CD4-positive, CD25-positive, alpha-beta regulatory T cell (primary cell): ENCODE data around the gene DMXL1. TPM values are rescaled to one million over a fixed set of nuclear protein-coding genes. Genes with fewer than 3 reads are reported as not detected.
"Not testable (repeated sequence)": the region's sequence is repeated elsewhere in the genome, so short reads cannot be mapped to it uniquely, and the experiment has no call there.

ENCODE experiments used
- ATAC-seq, 2 donors: fragments of 150-1000 bp; cut with Tn5 transposase; one replicate each; pipeline ENCODE4 v1.10.0; 2021; ENCODE audit warnings: low read depth in 2 of 2, moderate number of reproducible peaks in 2 of 2, moderate library complexity in 1 of 2
- DNase-seq, 3 donors: peaks; one replicate each; pipeline versions ENCODE4 v3.0.0 to v3.0.0-alpha.2; 2012 to 2022; ENCODE audit warnings: mixed read lengths in 1 of 3
- H3K27ac ChIP-seq: one replicate; pipeline ENCODE4 v1.7.0; 2013; ENCODE audit warnings: mild to moderate bottlenecking, low read length; ENCODE audit not compliant: insufficient read depth, poor library complexity, severe bottlenecking
- H3K27me3 ChIP-seq: one replicate; pipeline ENCODE4 v1.7.0; 2013; ENCODE audit warnings: low read length; ENCODE audit not compliant: control insufficient read depth, insufficient read depth
- H3K36me3 ChIP-seq: one replicate; pipeline ENCODE4 v1.7.0; 2013; ENCODE audit warnings: mild to moderate bottlenecking, low read length, moderate library complexity; ENCODE audit not compliant: control insufficient read depth, insufficient read depth
- H3K4me1 ChIP-seq: 2 replicates; pipeline ENCODE4 v1.7.0; 2013; ENCODE audit warnings: mild to moderate bottlenecking, low read length; ENCODE audit not compliant: insufficient read depth, control insufficient read depth, poor library complexity, severe bottlenecking
- H3K4me3 ChIP-seq: one replicate; pipeline ENCODE4 v1.7.0; 2013; ENCODE audit warnings: low read depth, mild to moderate bottlenecking, low read length, moderate library complexity
- H3K9me3 ChIP-seq, 2 experiments: 1 replicate in 1 of 2; 2 replicates in 1 of 2; pipeline ENCODE4 v1.7.0; 2013; ENCODE audit warnings: low read length in 2 of 2, mild to moderate bottlenecking in 1 of 2, moderate library complexity in 1 of 2; ENCODE audit not compliant: control insufficient read depth in 2 of 2
- H3K27ac Mint-ChIP-seq, 3 donors: one replicate each; pipeline ENCODE4 v1.8.0; 2020 to 2022; ENCODE audit warnings: mild to moderate bottlenecking in 3 of 3, mixed read lengths in 3 of 3, moderate library complexity in 2 of 3
- H3K27me3 Mint-ChIP-seq: one replicate; pipeline ENCODE4 v1.8.0; 2022; ENCODE audit warnings: mild to moderate bottlenecking, mixed read lengths
- H3K36me3 Mint-ChIP-seq: one replicate; pipeline ENCODE4 v1.8.0; 2020; ENCODE audit warnings: mixed read lengths
- H3K4me1 Mint-ChIP-seq, 4 donors: one replicate each; pipeline ENCODE4 v1.8.0; 2020 to 2022; ENCODE audit warnings: mixed read lengths in 4 of 4, mild to moderate bottlenecking in 1 of 4
- H3K4me3 Mint-ChIP-seq, 4 donors: one replicate each; pipeline ENCODE4 v1.8.0; 2020 to 2022; ENCODE audit warnings: mild to moderate bottlenecking in 4 of 4, mixed read lengths in 4 of 4, moderate library complexity in 3 of 4
- H3K9me3 Mint-ChIP-seq, 7 donors: one replicate each; pipeline ENCODE4 v1.8.0; 2020 to 2022; ENCODE audit warnings: mixed read lengths in 7 of 7, mild to moderate bottlenecking in 3 of 7, moderate library complexity in 2 of 7
- polyA plus RNA-seq, 4 donors: library from polyadenylated mRNA; unstranded; fragments of 300-500 nt; fragmentation: Illumina TruSeq; gene quantifications; one replicate each; pipeline ENCODE4 v1.2.3, GENCODE V29; 2021
- total RNA-seq: library from RNA; stranded (reverse); gene quantifications from one replicate; pipeline ENCODE4 v1.2.3, GENCODE V29; 2022

The DMXL1 gene
- total and polyA plus RNA-seq, 5 donors from 2014 or later, result 9.6 to 39.0 (median 11.4) TPM

DNA sequence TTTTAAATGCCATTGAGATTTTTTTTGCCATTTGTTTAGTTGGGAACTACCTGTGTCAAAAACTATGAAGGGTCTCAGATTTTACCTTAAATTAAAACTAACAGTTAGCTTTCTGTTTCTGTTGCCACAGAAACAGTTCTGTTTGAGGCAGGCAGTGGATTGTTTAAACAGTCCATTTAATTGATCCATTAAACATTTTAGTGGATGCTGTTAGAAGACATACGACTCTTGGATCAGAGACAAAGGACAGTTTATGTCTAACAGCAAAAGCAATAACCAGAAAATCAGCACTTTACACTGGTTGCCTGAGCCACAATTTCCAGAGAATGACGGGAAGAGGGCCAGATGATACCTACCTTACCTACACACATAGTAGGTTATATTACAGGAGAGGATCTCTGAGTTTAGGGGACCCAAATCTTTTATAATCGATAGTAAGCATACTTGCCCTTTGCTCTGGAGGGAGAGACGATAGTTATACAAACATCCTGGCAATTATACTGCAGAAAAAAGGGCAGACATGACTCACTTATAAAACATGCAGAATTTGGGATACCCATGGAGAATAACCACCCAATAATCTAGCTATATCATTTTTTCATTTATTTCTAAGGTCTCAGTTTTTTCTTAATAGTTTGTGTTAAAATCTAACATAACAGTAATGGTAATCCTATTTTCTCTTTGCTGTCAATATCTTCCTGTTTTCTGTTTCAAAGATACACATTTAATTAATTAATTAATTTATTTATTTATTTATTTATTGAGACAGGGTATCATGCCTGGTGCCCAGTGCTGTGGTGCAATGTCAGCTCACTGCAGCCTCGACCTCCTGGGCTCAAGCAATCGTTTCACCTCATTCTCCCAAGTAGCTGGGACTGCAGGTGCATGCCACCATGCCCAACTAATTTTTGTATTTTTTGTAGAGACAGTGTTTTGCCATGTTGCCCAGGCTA is 148.2 kb downstream of the DMXL1 start:
- peaks cover 15% of the 10 kb centered on the region for H3K36me3 ChIP-seq
- Mint-ChIP-seq H3K27ac (peak overlapping the region in 1 of 3 donors; percentile 40), H3K36me3 (peaks cover 29% of the 10 kb centered on the region), H3K27me3 (no peaks in the 10 kb centered on the region), H3K4me1 (peaks cover 0 to 2% (median 0%) of the 10 kb centered on the region in 4 donors), H3K9me3 (no peaks in the 10 kb centered on the region), H3K4me3 (no peak overlapping the region)
- H3K4me3 ChIP-seq, result no peak overlapping the region
- no peak for ATAC-seq
- no peaks in the 10 kb centered on the region for H3K27me3 ChIP-seq
- H3K4me1 ChIP-seq, result no peaks in the 10 kb centered on the region
- H3K9me3 ChIP-seq, result no peaks in the 10 kb centered on the region
- H3K27ac ChIP-seq, result no peak overlapping the region
- DNase-seq, result no peak

DNA sequence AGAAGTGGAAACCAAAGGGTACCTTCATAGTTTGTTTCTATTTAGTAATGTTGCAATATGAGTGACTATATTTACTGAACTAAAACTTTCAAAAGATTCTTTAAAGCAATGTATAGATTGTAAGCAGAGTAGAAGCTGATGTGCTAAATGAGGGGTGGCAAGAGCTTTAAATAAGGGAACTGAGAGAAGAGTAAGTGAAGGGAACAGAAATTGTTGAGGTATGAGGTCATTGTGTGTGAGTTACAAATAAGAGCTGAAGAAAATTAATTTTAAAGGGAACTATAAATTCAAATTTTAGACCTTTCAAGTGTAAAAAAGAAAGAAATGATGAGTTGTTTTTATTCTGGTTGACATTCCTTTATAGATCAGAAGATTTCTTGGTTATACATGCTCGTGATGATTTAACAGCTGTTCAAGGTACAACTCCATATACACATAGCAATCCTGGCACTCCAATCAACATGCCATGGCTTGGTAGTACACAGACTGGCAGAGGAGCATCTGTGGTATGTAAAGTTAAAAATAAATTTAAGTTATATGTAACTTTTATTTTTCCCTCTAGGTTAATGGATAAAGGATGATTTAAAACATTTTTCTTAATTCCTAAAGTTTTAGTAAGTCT is 149.8 kb downstream of the DMXL1 start:
- Mint-ChIP-seq H3K27me3 (no peaks in the 10 kb centered on the region), H3K4me3 (no peak overlapping the region), H3K9me3 (no peaks in the 10 kb centered on the region), H3K36me3 (peaks cover 28% of the 10 kb centered on the region), H3K27ac (peak overlapping the region in 1 of 3 donors; percentile 1), H3K4me1 (peaks cover 0 to 2% (median 0%) of the 10 kb centered on the region in 4 donors)
- DNase-seq (no peak), ATAC-seq (no peak)
- peaks cover 15% of the 10 kb centered on the region for H3K36me3 ChIP-seq
- H3K4me3 ChIP-seq, result no peak overlapping the region
- H3K9me3 ChIP-seq, result no peaks in the 10 kb centered on the region
- H3K4me1 ChIP-seq, result no peaks in the 10 kb centered on the region
- H3K27me3 ChIP-seq, result no peaks in the 10 kb centered on the region
- H3K27ac ChIP-seq, result no peak overlapping the region

- no peak for DNase-seq
- Mint-ChIP-seq H3K27ac (no peak overlapping the region), H3K4me1 (peaks cover 0 to 2% (median 0%) of the 10 kb centered on the region in 4 donors), H3K36me3 (peaks cover 32% of the 10 kb centered on the region), H3K27me3 (no peaks in the 10 kb centered on the region), H3K4me3 (no peak overlapping the region), H3K9me3 (no peaks in the 10 kb centered on the region)
- ATAC-seq, result no peak
- Histone ChIP-seq H3K4me3 (no peak overlapping the region), H3K27me3 (no peaks in the 10 kb centered on the region), H3K9me3 (no peaks in the 10 kb centered on the region), H3K4me1 (no peaks in the 10 kb centered on the region), H3K27ac (no peak overlapping the region), H3K36me3 (peaks cover 19% of the 10 kb centered on the region)
Measured at GRCh38 chr5:119221330-119221729, 150.4 kb downstream of the DMXL1 start.

DNA sequence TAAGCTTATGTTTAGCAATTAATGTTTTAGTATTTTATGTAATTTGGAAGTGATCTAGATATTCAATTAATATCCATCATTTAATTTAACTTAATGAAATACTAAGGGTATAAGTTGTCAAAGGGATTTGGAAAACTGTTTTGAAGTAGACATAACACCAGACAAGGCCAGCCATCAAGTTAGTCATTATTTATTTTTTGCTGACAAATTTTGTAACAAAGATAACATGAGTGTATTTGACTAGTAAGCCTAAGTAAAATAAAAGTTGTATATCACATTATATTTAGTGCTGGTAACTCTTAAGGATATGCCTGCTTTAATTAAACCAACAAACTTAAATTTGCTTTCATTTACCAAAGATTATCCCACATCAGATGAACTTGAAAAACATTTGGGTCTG is 159.1 kb downstream of the DMXL1 start:
- ATAC-seq, result no peak
- Histone ChIP-seq H3K4me1 (no peaks in the 10 kb centered on the region), H3K9me3 (no peaks in the 10 kb centered on the region), H3K27ac (no peak overlapping the region), H3K4me3 (no peak overlapping the region), H3K27me3 (no peaks in the 10 kb centered on the region), H3K36me3 (peaks cover 15% of the 10 kb centered on the region)
- no peak for DNase-seq
- Mint-ChIP-seq H3K9me3 (peaks cover 0 to 2% (median 0%) of the 10 kb centered on the region in 7 donors), H3K36me3 (peaks cover 21% of the 10 kb centered on the region), H3K27me3 (no peaks in the 10 kb centered on the region), H3K27ac (no peak overlapping the region), H3K4me1 (peaks cover 6 to 19% (median 10%) of the 10 kb centered on the region in 4 donors), H3K4me3 (no peak overlapping the region)

GRCh38 chr5:119238265-119239118 is 167.6 kb downstream of the DMXL1 start:
- Mint-ChIP-seq H3K4me1 (peaks cover 14 to 38% (median 19%) of the 10 kb centered on the region in 4 donors), H3K27ac (peak overlapping the region in 2 of 3 donors; percentile 42 to 55), H3K27me3 (no peaks in the 10 kb centered on the region), H3K9me3 (peaks cover 0 to 2% (median 0%) of the 10 kb centered on the region in 7 donors), H3K36me3 (peaks cover 29% of the 10 kb centered on the region), H3K4me3 (peak overlapping the region in 2 of 4 donors; percentile 29 to 57)
- Histone ChIP-seq H3K4me3 (no peak overlapping the region), H3K36me3 (peaks cover 10% of the 10 kb centered on the region), H3K27ac (no peak overlapping the region), H3K27me3 (no peaks in the 10 kb centered on the region), H3K4me1 (no peaks in the 10 kb centered on the region), H3K9me3 (no peaks in the 10 kb centered on the region)
- ATAC-seq (no peak), DNase-seq (no peak)

DNA sequence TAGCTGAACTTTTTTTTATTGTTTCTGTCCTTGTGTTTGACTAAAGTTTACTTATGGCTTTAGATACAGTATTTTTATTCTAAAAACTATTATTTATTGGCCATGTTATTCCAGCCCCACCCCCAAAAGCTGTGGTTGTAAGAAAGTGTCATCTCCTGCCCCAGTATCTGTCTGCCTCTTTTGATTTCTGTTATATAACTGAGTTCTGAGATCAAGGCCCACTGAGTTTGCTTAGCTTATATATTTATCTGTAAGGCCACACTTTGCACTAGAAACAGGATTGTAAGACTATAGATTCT is 168.2 kb downstream of the DMXL1 start:
- Histone ChIP-seq H3K4me3 (no peak overlapping the region), H3K27me3 (no peaks in the 10 kb centered on the region), H3K9me3 (no peaks in the 10 kb centered on the region), H3K27ac (no peak overlapping the region), H3K4me1 (no peaks in the 10 kb centered on the region), H3K36me3 (peaks cover 6% of the 10 kb centered on the region)
- no peaks in the 10 kb centered on the region for H3K27me3 Mint-ChIP-seq
- no peak for DNase-seq
- ATAC-seq, result no peak
- H3K27ac Mint-ChIP-seq, result peak overlapping the region in 1 of 3 donors; percentile 55
- H3K4me3 Mint-ChIP-seq, result peak overlapping the region in 1 of 4 donors; percentile 3
- H3K9me3 Mint-ChIP-seq, result peaks cover 0 to 3% (median 0%) of the 10 kb centered on the region in 7 donors
- peaks cover 32% of the 10 kb centered on the region for H3K36me3 Mint-ChIP-seq
- peaks cover 13 to 36% (median 21%) of the 10 kb centered on the region in 4 donors for H3K4me1 Mint-ChIP-seq

DNA sequence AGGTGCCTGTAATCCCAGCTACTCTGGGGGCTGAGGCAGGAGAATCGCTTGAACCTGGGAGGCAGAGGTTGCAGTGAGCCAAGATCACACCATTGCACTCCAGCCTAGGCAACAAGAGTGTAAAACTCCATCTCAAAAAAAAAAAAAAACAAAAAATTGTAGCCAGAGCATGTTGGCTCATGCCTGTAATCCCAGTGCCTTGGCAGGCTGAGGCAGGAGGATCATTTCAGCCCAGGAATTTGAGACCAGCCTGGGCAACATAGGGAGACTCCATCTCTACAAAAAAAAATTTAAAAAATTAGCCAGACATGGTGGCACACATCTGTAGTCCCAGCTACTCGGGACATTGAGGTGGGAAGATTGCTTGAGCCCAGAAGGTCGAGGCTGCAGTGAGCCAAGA is 168.9 kb downstream of the DMXL1 start:
- not testable (repeated sequence) for H3K27ac ChIP-seq, H3K27ac Mint-ChIP-seq, H3K27me3 ChIP-seq, H3K4me1 ChIP-seq, ATAC-seq, H3K9me3 Mint-ChIP-seq, DNase-seq, H3K36me3 ChIP-seq, H3K4me3 ChIP-seq, H3K4me3 Mint-ChIP-seq, H3K27me3 Mint-ChIP-seq, H3K9me3 ChIP-seq
- H3K4me1 Mint-ChIP-seq, result peaks cover 8 to 28% (median 14%) of the 10 kb centered on the region in 4 donors
- H3K36me3 Mint-ChIP-seq, result peaks cover 25% of the 10 kb centered on the region
